HepG2 (cell line): ENCODE data around the gene NCOR2. TPM values are rescaled to one million over a fixed set of nuclear protein-coding genes. Genes with fewer than 3 reads are reported as not detected.

Source experiments
- CBX1 ChIP-seq: IDR thresholded peaks from one replicate; pipeline ENCODE4 v1.6.1; 2016; ENCODE audit warnings: antibody characterized with exemption, low read depth
- FOXA3 ChIP-seq: IDR thresholded peaks from 2 replicates; pipeline ENCODE4 v1.6.1; 2016; ENCODE audit warnings: missing genetic modification reagents, missing compliant biosample characterization
- GATAD2A ChIP-seq: IDR thresholded peaks from 2 replicates; pipeline ENCODE4 v1.6.1; 2016
- MAFF ChIP-seq: IDR thresholded peaks from 2 replicates; pipeline ENCODE4 v1.6.1; 2011; ENCODE audit warnings: low read depth, low read length, improper control_type of control experiment
- MEIS2 ChIP-seq: sonication (generic); formaldehyde crosslinking; IDR thresholded peaks from 2 replicates; pipeline ENCODE4 v1.9.0; 2021; ENCODE audit warnings: mild to moderate bottlenecking, missing genetic modification reagents
- ONECUT2 ChIP-seq: sonication (generic); formaldehyde crosslinking; IDR thresholded peaks from 2 replicates; pipeline ENCODE4 v1.4.0; 2020; ENCODE audit warnings: missing genetic modification reagents
- RERE ChIP-seq: IDR thresholded peaks from 2 replicates; pipeline ENCODE4 v1.6.1; 2016; ENCODE audit warnings: low read depth, missing genetic modification reagents, missing compliant biosample characterization
- SRY ChIP-seq: sonication (generic); formaldehyde crosslinking; IDR thresholded peaks from 2 replicates; pipeline ENCODE4 v1.8.0; 2022; ENCODE audit warnings: mild to moderate bottlenecking, missing genetic modification reagents
- SSRP1 ChIP-seq: IDR thresholded peaks from 2 replicates; pipeline ENCODE4 v1.6.1; 2016; ENCODE audit warnings: control low read depth
- ZBTB42 ChIP-seq: sonication (generic); formaldehyde crosslinking; IDR thresholded peaks from 2 replicates; pipeline ENCODE4 v1.5.0; 2020; ENCODE audit warnings: mild to moderate bottlenecking, missing genetic modification reagents
- ZFP36 ChIP-seq: fragments of 150-350 bp; IDR thresholded peaks from 2 replicates; pipeline ENCODE4 v1.6.1; 2018; ENCODE audit warnings: borderline replicate concordance, low read length, low read depth; ENCODE audit not compliant: partially characterized antibody
- ZNF431 ChIP-seq: sonication (generic); formaldehyde crosslinking; IDR thresholded peaks from 2 replicates; pipeline ENCODE4 v1.9.0; 2022; ENCODE audit warnings: missing genetic modification reagents, low read depth, mild to moderate bottlenecking, borderline replicate concordance
- ZNF766 ChIP-seq: sonication (generic); formaldehyde crosslinking; IDR thresholded peaks from 2 replicates; pipeline ENCODE4 v1.5.0; 2020; ENCODE audit warnings: missing genetic modification reagents, borderline replicate concordance
- ZNF776 ChIP-seq: sonication (generic); formaldehyde crosslinking; IDR thresholded peaks from 2 replicates; pipeline ENCODE4 v1.4.0; 2020; ENCODE audit warnings: mild to moderate bottlenecking, missing genetic modification reagents
- ZSCAN21 ChIP-seq: sonication (generic); formaldehyde crosslinking; IDR thresholded peaks from 2 replicates; pipeline ENCODE4 v1.8.0; 2022; ENCODE audit warnings: mild to moderate bottlenecking, missing genetic modification reagents, moderate library complexity, borderline replicate concordance
- polyA plus RNA-seq, 8 experiments: library from polyadenylated mRNA; depleted of rRNA in 3 of 8; stranded (reverse) in 7 of 8; unstranded in 1 of 8; fragments of >200 nt; fragmentation: Illumina TruSeq in 4 of 8; extraction: Trizol in 4 of 8; gene quantifications; 2 replicates each; pipeline versions ENCODE4 v1.2.1 to v1.2.3, GENCODE V29; 2011 to 2016; ENCODE audit warnings: low read depth in 4 of 8, missing spikeins in 1 of 8, mixed read lengths in 1 of 8; ENCODE audit not compliant: insufficient read depth in 1 of 8
- total RNA-seq, 5 experiments: library from RNA; depleted of rRNA; stranded (reverse); fragments of >200 nt; fragmentation: Illumina TruSeq; extraction: Trizol; gene quantifications; 2 replicates each; pipeline ENCODE4 v1.2.3, GENCODE V29; 2016; ENCODE audit warnings: low read depth in 1 of 5
- TF ChIP-seq, protein P1 (sequence below): sonication (generic); formaldehyde crosslinking; IDR thresholded peaks from 2 replicates; pipeline ENCODE4 v1.4.0; 2020; ENCODE audit warnings: mild to moderate bottlenecking, missing genetic modification reagents
- TF ChIP-seq, protein P2 (sequence below): sonication (generic); formaldehyde crosslinking; IDR thresholded peaks from 2 replicates; pipeline ENCODE4 v1.4.0; 2020; ENCODE audit warnings: missing genetic modification reagents; ENCODE audit errors: not compliant biosample characterization
- TF ChIP-seq, protein P3 (sequence below): sonication (generic); formaldehyde crosslinking; IDR thresholded peaks from 2 replicates; pipeline ENCODE4 v1.5.0; 2020; ENCODE audit warnings: missing genetic modification reagents
- TF ChIP-seq, protein P4 (sequence below): IDR thresholded peaks from 2 replicates; pipeline ENCODE4 v1.6.1; 2016; ENCODE audit warnings: missing compliant biosample characterization, missing genetic modification reagents, borderline replicate concordance

Gene NCOR2
- total and polyA plus RNA-seq, 2 of the 13 experiments (the other 11 are each of a cell fraction or from before 2014, with no cell fraction given): 4.5 to 5.7 TPM

- TF ChIP-seq CBX1 (peak; percentile 64), FOXA3 (CRISPR knock-in tag) (peak; percentile 52), ZSCAN21 (CRISPR knock-in tag) (no peak), GATAD2A (CRISPR knock-in tag) (peak; percentile 86), ZFP36 (no peak), ZNF766 (CRISPR knock-in tag) (no peak), SRY (CRISPR knock-in tag) (no peak), ZBTB42 (0 out of 2 replicates have a peak, but pooled peaks have one; percentile 57), ZNF776 (CRISPR knock-in tag) (0 out of 2 replicates have a peak, but pooled peaks have one; percentile 39), ZNF431 (CRISPR knock-in tag) (no peak), SSRP1 (CRISPR knock-in tag) (no peak), MEIS2 (peak; percentile 51; the same call in 1 of the 2 replicates), ONECUT2 (CRISPR knock-in tag) (no peak), RERE (CRISPR knock-in tag) (peak; percentile 58; the same call in 1 of the 2 replicates), MAFF (no peak)
- TF ChIP-seq, protein P1, sequence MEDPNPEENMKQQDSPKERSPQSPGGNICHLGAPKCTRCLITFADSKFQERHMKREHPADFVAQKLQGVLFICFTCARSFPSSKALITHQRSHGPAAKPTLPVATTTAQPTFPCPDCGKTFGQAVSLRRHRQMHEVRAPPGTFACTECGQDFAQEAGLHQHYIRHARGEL (CRISPR knock-in tag): no peak
- TF ChIP-seq, protein P2, sequence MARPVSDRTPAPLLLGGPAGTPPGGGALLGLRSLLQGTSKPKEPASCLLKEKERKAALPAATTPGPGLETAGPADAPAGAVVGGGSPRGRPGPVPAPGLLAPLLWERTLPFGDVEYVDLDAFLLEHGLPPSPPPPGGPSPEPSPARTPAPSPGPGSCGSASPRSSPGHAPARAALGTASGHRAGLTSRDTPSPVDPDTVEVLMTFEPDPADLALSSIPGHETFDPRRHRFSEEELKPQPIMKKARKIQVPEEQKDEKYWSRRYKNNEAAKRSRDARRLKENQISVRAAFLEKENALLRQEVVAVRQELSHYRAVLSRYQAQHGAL (CRISPR knock-in tag): no peak
- TF ChIP-seq, protein P3, sequence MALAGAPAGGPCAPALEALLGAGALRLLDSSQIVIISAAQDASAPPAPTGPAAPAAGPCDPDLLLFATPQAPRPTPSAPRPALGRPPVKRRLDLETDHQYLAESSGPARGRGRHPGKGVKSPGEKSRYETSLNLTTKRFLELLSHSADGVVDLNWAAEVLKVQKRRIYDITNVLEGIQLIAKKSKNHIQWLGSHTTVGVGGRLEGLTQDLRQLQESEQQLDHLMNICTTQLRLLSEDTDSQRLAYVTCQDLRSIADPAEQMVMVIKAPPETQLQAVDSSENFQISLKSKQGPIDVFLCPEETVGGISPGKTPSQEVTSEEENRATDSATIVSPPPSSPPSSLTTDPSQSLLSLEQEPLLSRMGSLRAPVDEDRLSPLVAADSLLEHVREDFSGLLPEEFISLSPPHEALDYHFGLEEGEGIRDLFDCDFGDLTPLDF: 0 out of 2 replicates have a peak, but pooled peaks have one; percentile 37
- TF ChIP-seq, protein P4, sequence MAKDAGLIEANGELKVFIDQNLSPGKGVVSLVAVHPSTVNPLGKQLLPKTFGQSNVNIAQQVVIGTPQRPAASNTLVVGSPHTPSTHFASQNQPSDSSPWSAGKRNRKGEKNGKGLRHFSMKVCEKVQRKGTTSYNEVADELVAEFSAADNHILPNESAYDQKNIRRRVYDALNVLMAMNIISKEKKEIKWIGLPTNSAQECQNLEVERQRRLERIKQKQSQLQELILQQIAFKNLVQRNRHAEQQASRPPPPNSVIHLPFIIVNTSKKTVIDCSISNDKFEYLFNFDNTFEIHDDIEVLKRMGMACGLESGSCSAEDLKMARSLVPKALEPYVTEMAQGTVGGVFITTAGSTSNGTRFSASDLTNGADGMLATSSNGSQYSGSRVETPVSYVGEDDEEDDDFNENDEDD: peak; percentile 59; the same call in 1 of the 2 replicates
These were observed 41.9 kb upstream of the NCOR2 start (continued) for GRCh38 chr12:124609041-124609989.
